Measurements from ENCODE around the gene HOXB5.

Gene HOXB5

GRCh38 chr17:48547808-48548522, 45.6 kb downstream of the HOXB5 start:
- no peak for TF ChIP-seq TCF4 (CRISPR knock-in tag; IDR thresholded peaks at IDR 0.05; ENCODE audit: borderline replicate concordance)
- TF ChIP-seq TSHZ2 (CRISPR knock-in tag; IDR thresholded peaks at IDR 0.05) = no peak
- no peak for TF ChIP-seq CREB5 (CRISPR knock-in tag; IDR thresholded peaks at IDR 0.05; ENCODE audit: low read depth)
- no peak for TF ChIP-seq ZNF70 (CRISPR knock-in tag; IDR thresholded peaks at IDR 0.05)
- no peak for TF ChIP-seq BACH2 (CRISPR knock-in tag; IDR thresholded peaks at IDR 0.05; ENCODE audit: borderline replicate concordance)
- no peak for TF ChIP-seq ZNF565 (CRISPR knock-in tag; conservative IDR thresholded peaks at IDR 0.05; ENCODE audit: low read depth)
- no peak for TF ChIP-seq CSRNP3 (CRISPR knock-in tag; IDR thresholded peaks at IDR 0.05)
- TF ChIP-seq ARNTL (CRISPR knock-in tag; IDR thresholded peaks at IDR 0.05; ENCODE audit: borderline replicate concordance, low read depth) = no peak
- TF ChIP-seq OSR1 (CRISPR knock-in tag; IDR thresholded peaks at IDR 0.05) = no peak
- TF ChIP-seq ESRRG (CRISPR knock-in tag; IDR thresholded peaks at IDR 0.05) = no peak
- TF ChIP-seq PPARA (CRISPR knock-in tag; IDR thresholded peaks at IDR 0.05; ENCODE audit: borderline replicate concordance) = no peak
- TF ChIP-seq ZFP3 (CRISPR knock-in tag; IDR thresholded peaks at IDR 0.05) = no peak
- TF ChIP-seq GLIS3 (CRISPR knock-in tag; IDR thresholded peaks at IDR 0.05) = no peak
- TF ChIP-seq TOX (CRISPR knock-in tag; IDR thresholded peaks at IDR 0.05; ENCODE audit: borderline replicate concordance) = no peak
- no peak for TF ChIP-seq ZC3H10 (CRISPR knock-in tag; IDR thresholded peaks at IDR 0.05)
- TF ChIP-seq ZFP30 (CRISPR knock-in tag; IDR thresholded peaks at IDR 0.05) = no peak
- TF ChIP-seq CSDC2 (CRISPR knock-in tag; IDR thresholded peaks at IDR 0.05) = no peak
- TF ChIP-seq POU6F1 (CRISPR knock-in tag; IDR thresholded peaks at IDR 0.05; ENCODE audit: borderline replicate concordance, low read depth) = no peak
- no peak for ATAC-seq

- TF ChIP-seq CREB5 (CRISPR knock-in tag; IDR thresholded peaks at IDR 0.05; ENCODE audit: low read depth) (no peak), ZNF565 (CRISPR knock-in tag; conservative IDR thresholded peaks at IDR 0.05; ENCODE audit: low read depth) (no peak), CSRNP3 (CRISPR knock-in tag; IDR thresholded peaks at IDR 0.05) (no peak), OSR1 (CRISPR knock-in tag; IDR thresholded peaks at IDR 0.05) (no peak), TSHZ2 (CRISPR knock-in tag; IDR thresholded peaks at IDR 0.05) (no peak), TCF4 (CRISPR knock-in tag; IDR thresholded peaks at IDR 0.05; ENCODE audit: borderline replicate concordance) (no peak), GLIS3 (CRISPR knock-in tag; IDR thresholded peaks at IDR 0.05) (no peak), ZFP3 (CRISPR knock-in tag; IDR thresholded peaks at IDR 0.05) (no peak), ZC3H10 (CRISPR knock-in tag; IDR thresholded peaks at IDR 0.05) (no peak), ZNF70 (CRISPR knock-in tag; IDR thresholded peaks at IDR 0.05) (no peak), BACH2 (CRISPR knock-in tag; IDR thresholded peaks at IDR 0.05; ENCODE audit: borderline replicate concordance) (no peak), TOX (CRISPR knock-in tag; IDR thresholded peaks at IDR 0.05; ENCODE audit: borderline replicate concordance) (no peak), ZNF8 (CRISPR knock-in tag; IDR thresholded peaks at IDR 0.05) (no peak), ESRRG (CRISPR knock-in tag; IDR thresholded peaks at IDR 0.05) (no peak)
- no peak for ATAC-seq
Observed at GRCh38 chr17:48546924-48547807, 46.4 kb downstream of the HOXB5 start.
